A673 (cell line): ENCODE results near the gene SESN2.
A peak's percentile ranks its signal among the peaks of the same experiment; 100 is the strongest.

Experiments used
- CTCF ChIP-seq: fragments of 300-800, 200-600 bp; sonication (generic); conservative IDR thresholded peaks from 2 replicates; pipeline ENCODE4 v1.5.1; 2017; ENCODE audit warnings: low read depth, mild to moderate bottlenecking, antibody characterized with exemption, low read length, moderate library complexity, mixed read lengths
- EZH2 ChIP-seq: fragments of 200-600 bp; sonication (generic); IDR thresholded peaks from 2 replicates; pipeline ENCODE4 v1.6.1; 2017; ENCODE audit warnings: borderline replicate concordance, low read depth, mild to moderate bottlenecking, mixed read lengths, antibody characterized with exemption, low read length; ENCODE audit not compliant: poor library complexity, severe bottlenecking

GRCh38 chr1:28329395-28330153 lies 70.3 kb downstream of the SESN2 start:
- TF ChIP-seq CTCF (0 out of 2 replicates have a peak, but pooled peaks have one; percentile 10), EZH2 (no peak)
